OCI-LY3 (cell line): ENCODE data around the gene DAND5.

Experiments used
- H2AFZ ChIP-seq: fragments of 200-600, 300-600 bp; shearing (Covaris generic); 2 replicates; pipeline ENCODE4 v1.6.0; 2014; ENCODE audit warnings: antibody characterized with exemption, low read depth, low read length
- H3K27ac ChIP-seq: fragments of 200-600, 300-600 bp; sonication (generic); 2 replicates; pipeline ENCODE4 v1.5.1; 2014; ENCODE audit warnings: mild to moderate bottlenecking, low read length, moderate library complexity, mixed read lengths
- H3K27me3 ChIP-seq: fragments of 200-600, 300-600 bp; sonication (generic); 2 replicates; pipeline ENCODE4 v1.6.1; 2014; ENCODE audit warnings: low read depth, low read length, mixed read lengths
- H3K36me3 ChIP-seq: fragments of 200-600, 300-600 bp; sonication (generic); replicated peaks from 2 replicates; pipeline ENCODE3; 2014; ENCODE audit warnings: low read depth, low read length, mixed read lengths
- H3K4me1 ChIP-seq: fragments of 300-600, 200-600 bp; sonication (generic); 2 replicates; pipeline ENCODE4 v1.6.1; 2014; ENCODE audit warnings: low read length, mixed read lengths
- H3K4me2 ChIP-seq: fragments of 200-600, 300-600 bp; sonication (generic); 2 replicates; pipeline ENCODE4 v1.6.1; 2014; ENCODE audit warnings: low read length, mixed read lengths
- H3K4me3 ChIP-seq: fragments of 300-600, 200-600 bp; sonication (generic); 2 replicates; pipeline ENCODE4 v1.5.1; 2014; ENCODE audit warnings: antibody characterized with exemption, mild to moderate bottlenecking, low read length, moderate library complexity
- H3K79me2 ChIP-seq: fragments of 300-600, 200-600 bp; shearing (Covaris generic); 2 replicates; pipeline ENCODE4 v1.6.1; 2014; ENCODE audit warnings: mild to moderate bottlenecking, low read length, mixed read lengths
- H3K9ac ChIP-seq: fragments of 300-600, 200-600 bp; shearing (Covaris generic); 2 replicates; pipeline ENCODE4 v1.6.0; 2014; ENCODE audit warnings: mild to moderate bottlenecking, low read length, moderate library complexity
- H3K9me3 ChIP-seq: fragments of 200-600, 300-600 bp; shearing (Covaris generic); 2 replicates; pipeline ENCODE4 v1.6.1; 2014; ENCODE audit warnings: low read length, mixed read lengths; ENCODE audit not compliant: insufficient read depth
- H4K20me1 ChIP-seq: fragments of 200-600, 300-600 bp; sonication (generic); 2 replicates; pipeline ENCODE4 v1.6.1; 2016; ENCODE audit warnings: low read length, mixed read lengths; ENCODE audit not compliant: insufficient read depth
- EZH2phosphoT487 ChIP-seq: fragments of 200-600 bp; shearing (Covaris generic); IDR thresholded peaks from 2 replicates; pipeline ENCODE4 v1.6.1; 2018; ENCODE audit warnings: antibody characterized with exemption, mixed run types, low read depth
- TF ChIP-seq, protein P1 (sequence below): fragments of 200-600, 300-600 bp; sonication (generic); IDR thresholded peaks from 2 replicates; pipeline ENCODE4 v1.5.1; 2014; ENCODE audit warnings: antibody characterized with exemption, low read length, low read depth

The DAND5 gene

GRCh38 chr19:13003081-13003480 is 33.7 kb downstream of the DAND5 start:
- Histone ChIP-seq H4K20me1 (no peaks in the 10 kb centered on the region), H3K4me2 (no peak overlapping the region), H3K36me3 (no peaks in the 10 kb centered on the region), H2AFZ (no peak overlapping the region), H3K79me2 (no peaks in the 10 kb centered on the region), H3K9me3 (no peaks in the 10 kb centered on the region), H3K4me1 (no peaks in the 10 kb centered on the region), H3K27ac (no peak overlapping the region), H3K27me3 (no peaks in the 10 kb centered on the region), H3K4me3 (no peak overlapping the region), H3K9ac (no peak overlapping the region)
- no peak for TF ChIP-seq EZH2phosphoT487
- TF ChIP-seq, protein P1, sequence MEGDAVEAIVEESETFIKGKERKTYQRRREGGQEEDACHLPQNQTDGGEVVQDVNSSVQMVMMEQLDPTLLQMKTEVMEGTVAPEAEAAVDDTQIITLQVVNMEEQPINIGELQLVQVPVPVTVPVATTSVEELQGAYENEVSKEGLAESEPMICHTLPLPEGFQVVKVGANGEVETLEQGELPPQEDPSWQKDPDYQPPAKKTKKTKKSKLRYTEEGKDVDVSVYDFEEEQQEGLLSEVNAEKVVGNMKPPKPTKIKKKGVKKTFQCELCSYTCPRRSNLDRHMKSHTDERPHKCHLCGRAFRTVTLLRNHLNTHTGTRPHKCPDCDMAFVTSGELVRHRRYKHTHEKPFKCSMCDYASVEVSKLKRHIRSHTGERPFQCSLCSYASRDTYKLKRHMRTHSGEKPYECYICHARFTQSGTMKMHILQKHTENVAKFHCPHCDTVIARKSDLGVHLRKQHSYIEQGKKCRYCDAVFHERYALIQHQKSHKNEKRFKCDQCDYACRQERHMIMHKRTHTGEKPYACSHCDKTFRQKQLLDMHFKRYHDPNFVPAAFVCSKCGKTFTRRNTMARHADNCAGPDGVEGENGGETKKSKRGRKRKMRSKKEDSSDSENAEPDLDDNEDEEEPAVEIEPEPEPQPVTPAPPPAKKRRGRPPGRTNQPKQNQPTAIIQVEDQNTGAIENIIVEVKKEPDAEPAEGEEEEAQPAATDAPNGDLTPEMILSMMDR: no peak

DNA sequence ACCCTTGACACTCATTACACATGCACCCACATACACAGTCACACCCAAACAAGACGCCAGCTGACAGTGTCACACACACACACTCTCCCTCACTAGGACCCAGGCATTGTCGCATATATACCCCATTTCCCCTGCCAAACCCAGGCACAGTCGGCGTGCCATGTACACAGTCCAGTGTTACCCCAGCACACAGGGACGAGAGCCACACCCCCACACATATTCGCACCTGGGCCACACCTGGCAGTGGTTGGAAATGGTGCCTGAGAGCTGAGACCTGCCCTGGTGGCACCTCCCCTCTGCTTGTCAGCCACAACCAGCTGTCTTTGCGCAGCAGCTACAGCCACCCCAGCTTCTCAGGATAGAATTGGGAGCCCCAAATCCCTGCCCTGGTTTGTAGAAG is 34.9 kb downstream of the DAND5 start:
- TF ChIP-seq EZH2phosphoT487: no peak
- TF ChIP-seq, protein P1: no peak
- Histone ChIP-seq H3K27me3 (no peaks in the 10 kb centered on the region), H3K9ac (no peak overlapping the region), H3K9me3 (no peaks in the 10 kb centered on the region), H3K4me3 (no peak overlapping the region), H3K36me3 (no peaks in the 10 kb centered on the region), H3K4me1 (no peaks in the 10 kb centered on the region), H2AFZ (no peak overlapping the region), H3K79me2 (no peaks in the 10 kb centered on the region), H3K4me2 (no peak overlapping the region), H4K20me1 (no peaks in the 10 kb centered on the region), H3K27ac (no peak overlapping the region)

GRCh38 chr19:13005253-13005652 is 35.9 kb downstream of the DAND5 start:
- no peaks in the 10 kb centered on the region for H4K20me1 ChIP-seq
- H3K9ac ChIP-seq: no peak overlapping the region
- H3K4me3 ChIP-seq: no peak overlapping the region
- H3K27ac ChIP-seq: no peak overlapping the region
- no peaks in the 10 kb centered on the region for H3K36me3 ChIP-seq
- H3K27me3 ChIP-seq: no peaks in the 10 kb centered on the region
- no peak overlapping the region for H3K4me2 ChIP-seq
- no peak for TF ChIP-seq EZH2phosphoT487
- TF ChIP-seq, protein P1: no peak
- H2AFZ ChIP-seq: no peak overlapping the region
- H3K9me3 ChIP-seq: no peaks in the 10 kb centered on the region
- no peaks in the 10 kb centered on the region for H3K4me1 ChIP-seq
- H3K79me2 ChIP-seq: no peaks in the 10 kb centered on the region

GRCh38 chr19:13005861-13006370 is 36.5 kb downstream of the DAND5 start:
- Histone ChIP-seq H3K9me3 (no peaks in the 10 kb centered on the region), H3K36me3 (no peaks in the 10 kb centered on the region), H3K4me3 (no peak overlapping the region), H3K9ac (no peak overlapping the region), H3K27me3 (no peaks in the 10 kb centered on the region), H3K4me2 (no peak overlapping the region), H3K4me1 (no peaks in the 10 kb centered on the region), H4K20me1 (no peaks in the 10 kb centered on the region), H2AFZ (no peak overlapping the region), H3K27ac (no peak overlapping the region), H3K79me2 (no peaks in the 10 kb centered on the region)
- TF ChIP-seq, protein P1: no peak
- TF ChIP-seq EZH2phosphoT487: no peak
